HG02840 (cell line): ENCODE measurements around the gene SIMC1.

ENCODE experiments used
- ATAC-seq: cut with Tn5 transposase; IDR thresholded peaks from one replicate; pipeline ENCODE4 v1.9.1; 2021; ENCODE audit warnings: mild to moderate bottlenecking, moderate library complexity, moderate number of reproducible peaks; ENCODE audit not compliant: unreplicated experiment, low FRiP score

Gene SIMC1

GRCh38 chr5:176384991-176385390 lies 146.8 kb downstream of the SIMC1 start:
- no peak for ATAC-seq

GRCh38 chr5:176386491-176386890 lies 148.3 kb downstream of the SIMC1 start:
- ATAC-seq, result no peak

GRCh38 chr5:176387384-176387925 lies 149.2 kb downstream of the SIMC1 start:
- no peak for ATAC-seq

- no peak for ATAC-seq
Measured at GRCh38 chr5:176388003-176388443, 149.8 kb downstream of the SIMC1 start.

DNA sequence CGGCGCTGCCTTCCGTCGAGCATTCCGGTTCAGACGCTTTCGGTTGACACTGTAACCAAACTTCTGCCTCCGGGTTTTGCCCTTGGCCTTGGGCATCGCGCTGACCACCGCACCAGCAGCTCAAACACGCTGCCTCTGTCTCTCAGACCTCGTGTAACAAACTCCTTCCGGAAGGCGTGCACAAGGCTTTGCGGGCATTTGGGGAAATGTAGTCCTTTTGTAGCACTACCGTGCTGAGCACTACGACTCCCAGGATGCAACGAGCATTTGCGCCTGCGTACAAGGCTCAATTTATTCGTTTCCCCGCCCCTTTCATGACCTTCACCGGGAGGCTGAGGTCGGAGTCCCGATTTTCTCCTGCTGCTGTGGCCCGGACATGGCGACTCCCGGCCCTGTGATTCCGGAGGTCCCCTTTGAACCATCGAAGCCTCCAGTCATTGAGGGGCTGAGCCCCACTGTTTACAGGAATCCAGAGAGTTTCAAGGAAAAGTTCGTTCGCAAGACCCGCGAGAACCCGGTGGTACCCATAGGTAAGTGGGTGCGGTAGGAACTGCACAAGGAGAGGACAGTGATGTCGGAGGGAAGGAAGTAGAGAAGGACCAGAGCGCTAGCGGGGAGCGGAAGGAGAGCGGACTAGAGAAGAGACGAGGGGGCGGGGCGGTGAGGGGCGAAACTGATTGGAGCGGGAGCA lies 150.4 kb downstream of the SIMC1 start, which contains the start of the genes HIGD2A and NOP16:
HIGD2A (plus strand) TSS at position 308 of the 691 bp plus-strand sequence; CDS start at position 377, 69 bp downstream.
NOP16 (minus strand) TSS at position 155 of the 691 bp plus-strand sequence; CDS start at position 96, 59 bp downstream.
- peak; percentile 87 for ATAC-seq

DNA sequence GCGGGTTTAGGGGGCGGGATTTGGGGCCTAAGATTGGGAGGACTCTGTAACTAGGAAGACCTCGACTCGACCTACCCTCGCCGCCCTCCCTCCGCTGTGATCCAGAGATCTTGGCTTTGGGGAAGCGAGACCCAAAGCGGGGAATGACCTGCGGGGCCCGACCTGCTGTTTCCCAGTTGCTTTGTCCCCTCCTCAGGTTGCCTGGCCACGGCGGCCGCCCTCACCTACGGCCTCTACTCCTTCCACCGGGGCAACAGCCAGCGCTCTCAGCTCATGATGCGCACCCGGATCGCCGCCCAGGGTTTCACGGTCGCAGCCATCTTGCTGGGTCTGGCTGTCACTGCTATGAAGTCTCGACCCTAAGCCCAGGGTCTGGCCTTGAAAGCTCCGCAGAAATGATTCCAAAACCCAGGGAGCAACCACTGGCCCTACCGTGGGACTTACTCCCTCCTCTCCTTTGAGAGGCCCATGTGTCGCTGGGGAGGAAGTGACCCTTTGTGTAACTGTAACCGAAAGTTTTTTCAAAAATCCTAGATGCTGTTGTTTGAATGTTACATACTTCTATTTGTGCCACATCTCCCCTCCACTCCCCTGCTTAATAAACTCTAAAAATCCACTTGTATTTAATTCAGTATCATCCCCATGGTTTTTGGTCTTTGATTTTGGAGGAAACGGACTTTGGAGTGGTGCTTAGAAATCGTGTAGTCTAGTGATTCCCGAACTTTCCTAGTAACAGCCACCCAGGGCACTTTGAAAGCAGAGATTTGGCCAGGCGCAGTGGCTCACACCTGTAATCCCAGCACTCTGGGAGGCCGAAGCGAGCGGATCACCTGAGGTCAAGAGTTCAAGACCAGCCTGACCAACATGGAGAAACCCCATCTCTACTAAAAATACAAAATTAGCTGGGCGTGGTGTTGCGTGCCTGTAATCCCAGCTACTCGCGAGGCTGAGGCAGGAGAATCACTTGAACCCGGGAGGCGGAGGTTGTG lies 151.2 kb downstream of the SIMC1 start:
- peak; percentile 34 for ATAC-seq

DNA sequence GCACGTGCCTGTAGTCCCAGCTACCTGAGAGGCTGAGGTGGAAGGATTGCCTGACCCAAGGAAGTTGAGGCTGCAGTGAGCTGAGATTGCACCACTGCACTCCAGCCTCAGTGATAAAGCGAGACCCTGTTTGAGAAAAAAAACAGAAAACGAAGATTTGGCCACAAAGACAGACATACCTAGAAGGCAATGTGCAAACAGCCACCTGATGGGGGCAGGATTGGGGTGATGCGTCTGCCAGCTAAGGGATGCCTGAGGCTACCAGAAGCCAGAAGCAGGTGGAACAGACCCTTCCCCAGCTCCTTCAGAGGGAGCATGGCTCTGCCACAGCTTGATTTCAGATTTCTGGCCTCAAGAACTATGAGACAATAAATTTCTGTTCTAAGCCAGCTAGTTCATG lies 153.3 kb downstream of the SIMC1 start:
- ATAC-seq, result no peak

GRCh38 chr5:176391999-176392398 lies 153.8 kb downstream of the SIMC1 start:
- no peak for ATAC-seq

GRCh38 chr5:176392526-176392925 lies 154.3 kb downstream of the SIMC1 start:
- no peak for ATAC-seq

- ATAC-seq, result no peak
Measured at GRCh38 chr5:176394096-176394495, 155.9 kb downstream of the SIMC1 start.

DNA sequence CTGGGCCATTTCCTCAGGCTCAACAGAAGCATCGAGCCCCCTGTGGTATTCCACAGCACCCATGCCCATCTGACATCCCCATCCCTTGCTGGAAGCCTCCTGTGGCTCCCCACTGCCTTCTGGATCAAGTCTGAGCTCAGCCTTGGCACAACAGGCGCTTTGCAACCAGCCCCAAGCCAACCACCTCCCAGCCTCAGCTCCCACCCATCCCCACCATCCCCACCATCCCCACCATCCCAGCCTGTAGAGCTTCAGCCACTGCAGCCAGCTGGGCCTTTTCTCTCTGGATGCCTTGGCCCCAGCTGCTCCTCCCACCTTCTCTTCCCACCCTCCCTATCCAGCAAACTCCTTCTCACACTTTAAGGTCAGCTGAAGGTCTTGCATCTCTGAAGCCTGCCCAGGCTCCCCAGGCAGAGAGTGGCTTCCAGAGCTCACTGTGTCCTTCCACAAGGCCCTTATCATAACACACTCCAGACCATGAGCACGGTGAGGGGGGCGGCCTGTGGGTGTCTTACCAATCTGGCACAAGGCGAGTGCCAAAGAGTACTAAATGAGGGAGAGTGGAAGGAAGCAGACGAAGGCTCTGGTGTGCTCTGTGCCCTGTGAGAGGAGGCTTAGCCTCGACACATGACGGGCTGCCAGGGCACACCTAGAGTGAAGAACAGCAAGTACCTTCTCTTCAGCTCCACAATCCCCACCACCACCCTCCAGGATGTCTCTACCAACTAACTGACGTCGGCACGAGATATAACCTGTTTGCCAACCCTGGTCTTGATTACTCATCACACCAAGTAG lies 156.9 kb downstream of the SIMC1 start:
- no peak for ATAC-seq
